ENCODE results near the gene ANO10.
"Not testable (repeated sequence)": the region's sequence is repeated elsewhere in the genome, so short reads cannot be mapped to it uniquely, and the experiment has no call there.

ANO10 gene

DNA sequence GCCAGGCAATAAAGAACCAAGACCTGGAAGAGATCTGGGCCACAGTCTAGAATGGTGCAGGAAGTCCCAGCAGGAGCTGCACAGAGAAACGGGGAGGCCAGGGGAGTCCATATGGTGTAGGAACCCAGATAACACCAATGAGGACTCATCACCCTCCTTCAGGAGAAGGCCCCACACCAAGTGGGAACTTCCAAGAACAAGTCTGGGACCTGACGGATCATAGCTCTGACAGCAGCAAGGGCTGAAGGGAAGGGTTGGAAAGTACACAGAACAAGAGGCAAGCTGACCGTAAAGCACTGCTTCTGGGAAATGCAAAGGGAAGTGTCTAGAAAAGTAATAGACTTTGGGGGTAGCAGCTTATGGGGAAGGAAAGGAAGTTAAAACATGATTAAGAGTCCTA lies 34.5 kb downstream of the ANO10 start:
- TF ChIP-seq TAF1 (IDR thresholded peaks at IDR 0.05; ENCODE audit: borderline replicate concordance, low read depth, low read length): no peak
- TF ChIP-seq POLR2AphosphoS5 (IDR thresholded peaks at IDR 0.05; ENCODE audit: low read depth, low read length): no peak
- no peak for TF ChIP-seq POLR2A (IDR thresholded peaks at IDR 0.05; ENCODE audit: low read depth, low read length)
- no peak for DNase-seq (ENCODE audit: insufficient read length)
- no peak for FAIRE-seq

DNA sequence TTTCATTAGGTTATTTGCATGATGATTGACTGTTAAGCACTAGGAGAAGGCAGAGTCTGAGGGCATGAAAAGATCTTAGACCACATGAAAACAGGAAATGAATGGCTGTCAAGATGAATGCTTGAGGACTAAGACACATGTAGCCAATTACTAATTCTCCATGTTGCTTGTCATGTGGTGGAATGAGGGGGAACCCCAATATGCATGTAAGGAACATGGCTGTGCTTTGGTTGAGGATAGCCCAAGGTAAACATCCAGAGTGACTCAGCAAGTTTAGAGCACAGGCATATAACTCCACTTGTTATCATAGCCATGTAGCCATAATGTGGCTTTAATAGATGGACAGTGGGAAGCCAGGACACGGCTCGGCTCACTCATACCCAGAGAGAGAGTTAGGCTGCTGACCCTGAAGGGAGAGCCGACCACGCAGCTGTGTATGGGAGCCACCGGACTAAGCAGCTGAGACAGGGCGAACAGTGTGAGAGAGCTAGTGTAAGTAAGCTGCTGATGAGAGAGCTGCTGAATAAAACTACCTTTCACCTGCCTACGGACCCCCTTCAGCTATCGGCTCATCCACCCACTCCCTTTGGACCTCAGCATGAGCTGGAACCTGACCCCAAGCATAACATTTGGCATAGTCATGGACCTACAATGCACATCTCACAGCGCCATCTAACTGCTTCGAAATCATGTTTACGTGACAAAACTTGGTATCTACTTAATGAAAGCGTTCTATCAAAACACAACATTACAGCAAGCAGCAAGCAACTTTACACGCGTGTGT lies 37.6 kb downstream of the ANO10 start:
- no peak for TF ChIP-seq POLR2A (IDR thresholded peaks at IDR 0.05; ENCODE audit: low read depth, low read length)
- TF ChIP-seq POLR2AphosphoS5 (IDR thresholded peaks at IDR 0.05; ENCODE audit: low read depth, low read length): no peak
- TF ChIP-seq TAF1 (IDR thresholded peaks at IDR 0.05; ENCODE audit: borderline replicate concordance, low read depth, low read length): no peak
- DNase-seq (ENCODE audit: insufficient read length): no peak
- no peak for FAIRE-seq

DNA sequence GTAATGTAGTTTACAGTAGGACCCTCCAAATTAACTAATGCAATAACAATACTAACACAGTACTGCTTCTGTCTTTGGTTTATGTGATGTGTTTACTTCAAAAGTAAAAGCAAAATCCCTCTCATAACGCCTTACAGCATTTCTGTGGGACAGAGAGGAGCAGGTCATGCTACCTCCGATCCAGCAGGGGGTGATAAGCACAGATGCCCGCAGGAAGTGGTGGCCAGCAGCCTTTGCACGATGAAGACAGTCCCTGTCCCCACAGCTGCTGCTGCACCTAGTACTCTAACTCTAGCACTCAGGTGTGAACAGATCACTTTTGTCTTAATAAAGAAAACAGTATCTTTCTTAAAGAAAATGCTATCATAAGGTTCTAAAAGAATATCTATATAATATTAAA lies 38.3 kb downstream of the ANO10 start:
- no peak for FAIRE-seq
- no peak for TF ChIP-seq TAF1 (IDR thresholded peaks at IDR 0.05; ENCODE audit: borderline replicate concordance, low read depth, low read length)
- TF ChIP-seq POLR2AphosphoS5 (IDR thresholded peaks at IDR 0.05; ENCODE audit: low read depth, low read length): no peak
- no peak for TF ChIP-seq POLR2A (IDR thresholded peaks at IDR 0.05; ENCODE audit: low read depth, low read length)
- no peak for DNase-seq (ENCODE audit: insufficient read length)

DNA sequence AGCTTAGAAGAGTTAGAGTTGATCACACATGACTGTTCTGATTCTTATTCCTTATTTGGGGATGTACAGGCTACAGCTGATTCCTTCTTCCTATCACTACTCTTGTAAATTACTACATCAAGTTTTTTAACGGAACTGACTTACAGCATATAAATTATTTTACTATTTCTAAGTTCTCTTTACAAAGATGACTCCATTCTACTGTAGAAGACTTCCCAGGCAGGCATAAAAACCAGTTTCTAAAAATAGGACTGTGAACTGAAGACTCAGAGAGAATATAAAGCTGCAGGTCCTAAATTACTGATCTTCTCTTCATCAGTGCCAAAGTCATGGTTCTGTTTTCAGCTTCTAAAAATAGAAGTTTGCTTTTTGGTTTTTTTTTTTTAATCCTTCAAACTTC lies 38.9 kb downstream of the ANO10 start:
- no peak for TF ChIP-seq POLR2AphosphoS5 (IDR thresholded peaks at IDR 0.05; ENCODE audit: low read depth, low read length)
- no peak for DNase-seq (ENCODE audit: insufficient read length)
- FAIRE-seq: no peak

DNA sequence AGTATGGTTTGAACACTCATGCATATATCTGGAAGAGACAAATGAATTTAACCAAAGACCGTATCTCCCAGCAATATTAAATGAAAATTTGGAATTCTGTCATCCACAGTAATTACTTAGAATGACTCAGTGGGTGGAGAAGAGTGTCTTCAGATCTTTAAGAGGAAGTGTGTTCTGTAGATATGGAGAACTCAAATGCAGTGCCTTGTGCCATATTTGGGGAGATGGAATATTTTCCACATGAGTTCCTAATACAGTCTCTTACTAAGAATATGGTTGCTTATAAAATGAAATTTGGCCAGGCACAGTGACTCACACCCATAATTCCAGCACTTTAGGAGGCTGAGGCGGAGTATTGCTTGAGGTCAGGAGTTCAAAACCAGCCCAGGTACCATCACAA lies 40.5 kb downstream of the ANO10 start:
- FAIRE-seq: no peak
- no peak for DNase-seq (ENCODE audit: insufficient read length)
- TF ChIP-seq POLR2AphosphoS5 (IDR thresholded peaks at IDR 0.05; ENCODE audit: low read depth, low read length): no peak
- no peak for TF ChIP-seq POLR2A (IDR thresholded peaks at IDR 0.05; ENCODE audit: low read depth, low read length)
- no peak for TF ChIP-seq TAF1 (IDR thresholded peaks at IDR 0.05; ENCODE audit: borderline replicate concordance, low read depth, low read length)

DNA sequence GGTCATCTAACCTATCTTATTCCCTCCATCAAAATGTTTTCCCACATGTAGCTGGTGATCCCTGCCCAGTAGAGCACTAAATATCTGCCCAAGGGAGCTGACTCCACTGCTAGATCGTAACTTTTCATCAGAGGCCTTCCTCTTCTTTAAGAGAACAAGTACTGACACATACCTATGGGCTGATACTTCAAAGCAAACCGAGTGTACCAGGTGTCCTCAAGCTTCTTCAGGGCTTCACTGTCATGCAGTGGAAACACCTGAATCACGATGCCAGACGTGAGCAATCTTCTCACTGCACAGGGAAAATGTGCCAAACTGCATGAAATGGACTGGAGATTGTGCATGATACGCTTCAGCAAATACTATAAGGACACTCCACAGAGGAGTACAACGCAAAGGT lies 41.6 kb downstream of the ANO10 start:
- FAIRE-seq: no peak
- no peak for TF ChIP-seq TAF1 (IDR thresholded peaks at IDR 0.05; ENCODE audit: borderline replicate concordance, low read depth, low read length)
- no peak for TF ChIP-seq POLR2A (IDR thresholded peaks at IDR 0.05; ENCODE audit: low read depth, low read length)
- no peak for TF ChIP-seq POLR2AphosphoS5 (IDR thresholded peaks at IDR 0.05; ENCODE audit: low read depth, low read length)
- DNase-seq (ENCODE audit: insufficient read length): no peak

DNA sequence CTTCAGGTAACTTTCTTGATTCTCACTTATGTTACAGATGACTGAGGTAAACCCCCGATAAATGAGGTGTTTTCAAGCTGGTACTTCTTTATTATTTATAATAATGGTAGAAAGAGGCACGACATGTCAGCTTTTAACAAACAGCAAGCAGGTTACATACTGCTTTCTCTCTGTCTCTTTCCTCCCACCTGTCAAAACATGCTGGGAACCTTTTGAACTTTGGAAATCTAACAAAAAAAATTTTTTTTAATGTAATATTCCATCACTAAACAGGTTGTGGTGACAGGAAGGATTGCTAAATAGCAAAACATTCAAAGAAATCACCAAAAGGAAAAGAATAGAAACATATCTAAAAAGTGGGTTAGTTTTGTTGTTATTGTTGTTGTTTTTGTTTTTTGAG lies 48.2 kb downstream of the ANO10 start:
- TF ChIP-seq POLR2AphosphoS5 (IDR thresholded peaks at IDR 0.05; ENCODE audit: low read depth, low read length) (no peak), TAF1 (IDR thresholded peaks at IDR 0.05; ENCODE audit: borderline replicate concordance, low read depth, low read length) (no peak), POLR2A (IDR thresholded peaks at IDR 0.05; ENCODE audit: low read depth, low read length) (no peak)
- FAIRE-seq (no peak), DNase-seq (ENCODE audit: insufficient read length) (no peak)

DNA sequence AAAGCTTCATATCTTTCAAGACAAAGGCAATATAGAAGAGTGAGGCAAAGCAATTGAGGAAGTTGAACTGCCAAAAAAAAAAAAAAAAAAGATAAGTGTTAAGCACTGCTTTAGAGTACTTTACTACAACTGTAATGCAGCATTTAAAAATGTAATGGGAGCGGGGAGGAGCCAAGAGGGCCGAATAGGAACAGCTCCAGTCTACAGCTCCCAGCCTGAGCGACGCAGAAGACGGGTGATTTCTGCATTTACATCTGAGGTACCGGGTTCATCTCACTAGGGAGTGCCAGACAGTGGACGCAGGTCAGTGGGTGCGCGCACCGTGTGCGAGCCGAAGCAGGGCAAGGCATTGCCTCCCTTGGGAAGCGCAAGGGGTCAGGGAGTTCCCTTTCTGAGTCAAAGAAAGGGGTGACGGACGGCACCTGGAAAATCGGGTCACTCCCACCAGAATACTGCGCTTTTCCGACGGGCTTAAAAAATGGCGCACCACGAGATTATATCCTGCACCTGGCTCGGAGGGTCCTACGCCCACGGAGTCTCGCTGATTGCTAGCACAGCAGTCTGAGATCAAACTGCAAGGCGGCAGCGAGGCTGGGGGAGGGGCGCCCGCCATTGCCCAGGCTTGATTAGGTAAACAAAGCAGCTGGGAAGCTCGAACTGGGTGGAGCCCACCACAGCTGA lies 56.0 kb downstream of the ANO10 start:
- not testable (repeated sequence) for DNase-seq (ENCODE audit: insufficient read length)

DNA sequence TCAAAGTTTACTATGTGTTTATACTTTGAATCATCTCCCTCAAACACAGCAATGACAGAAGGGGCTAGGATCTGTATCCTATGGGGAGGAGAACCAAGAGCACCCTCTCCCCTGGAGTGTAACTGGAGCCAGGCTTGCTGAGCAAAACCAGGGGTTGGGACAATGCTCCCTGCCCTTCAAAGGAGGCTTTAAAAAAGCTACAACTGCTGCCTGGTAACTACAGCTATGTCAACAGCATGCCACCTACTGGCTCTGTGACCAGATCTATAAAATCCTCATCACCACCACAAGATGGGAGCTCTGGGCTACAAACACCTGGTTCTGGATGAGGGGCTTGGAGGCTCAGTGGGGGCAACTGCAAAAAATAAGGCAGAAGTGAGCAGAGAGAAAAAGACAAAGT lies 61.9 kb downstream of the ANO10 start:
- no peak for FAIRE-seq
- no peak for DNase-seq (ENCODE audit: insufficient read length)
- TF ChIP-seq TAF1 (IDR thresholded peaks at IDR 0.05; ENCODE audit: borderline replicate concordance, low read depth, low read length) (no peak), POLR2A (IDR thresholded peaks at IDR 0.05; ENCODE audit: low read depth, low read length) (no peak), POLR2AphosphoS5 (IDR thresholded peaks at IDR 0.05; ENCODE audit: low read depth, low read length) (no peak)

More for the DNA sequence above, 56.0 kb downstream of the ANO10 start:
- FAIRE-seq: not testable (repeated sequence)

DNA sequence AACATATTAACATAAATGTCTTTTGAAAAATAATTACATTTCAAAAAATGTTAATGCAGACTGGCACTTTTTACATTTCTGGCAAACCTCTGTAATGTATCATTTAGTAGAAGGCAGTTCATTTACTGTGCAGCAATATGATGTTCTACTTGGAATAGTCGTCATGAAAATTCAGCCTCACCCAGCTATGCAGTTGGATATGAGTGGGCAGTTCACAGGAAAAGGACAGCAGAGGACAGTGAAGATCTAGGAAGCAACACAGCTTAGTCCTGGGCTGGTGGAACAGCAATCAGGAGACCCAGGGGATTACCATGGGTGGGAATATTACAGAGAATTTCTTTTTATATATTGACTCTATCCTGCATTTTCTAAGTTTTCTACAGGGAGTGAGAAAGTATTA lies 63.6 kb downstream of the ANO10 start:
- FAIRE-seq: no peak
- no peak for DNase-seq (ENCODE audit: insufficient read length)
- TF ChIP-seq TAF1 (IDR thresholded peaks at IDR 0.05; ENCODE audit: borderline replicate concordance, low read depth, low read length): no peak
- no peak for TF ChIP-seq POLR2A (IDR thresholded peaks at IDR 0.05; ENCODE audit: low read depth, low read length)
- TF ChIP-seq POLR2AphosphoS5 (IDR thresholded peaks at IDR 0.05; ENCODE audit: low read depth, low read length): no peak

DNA sequence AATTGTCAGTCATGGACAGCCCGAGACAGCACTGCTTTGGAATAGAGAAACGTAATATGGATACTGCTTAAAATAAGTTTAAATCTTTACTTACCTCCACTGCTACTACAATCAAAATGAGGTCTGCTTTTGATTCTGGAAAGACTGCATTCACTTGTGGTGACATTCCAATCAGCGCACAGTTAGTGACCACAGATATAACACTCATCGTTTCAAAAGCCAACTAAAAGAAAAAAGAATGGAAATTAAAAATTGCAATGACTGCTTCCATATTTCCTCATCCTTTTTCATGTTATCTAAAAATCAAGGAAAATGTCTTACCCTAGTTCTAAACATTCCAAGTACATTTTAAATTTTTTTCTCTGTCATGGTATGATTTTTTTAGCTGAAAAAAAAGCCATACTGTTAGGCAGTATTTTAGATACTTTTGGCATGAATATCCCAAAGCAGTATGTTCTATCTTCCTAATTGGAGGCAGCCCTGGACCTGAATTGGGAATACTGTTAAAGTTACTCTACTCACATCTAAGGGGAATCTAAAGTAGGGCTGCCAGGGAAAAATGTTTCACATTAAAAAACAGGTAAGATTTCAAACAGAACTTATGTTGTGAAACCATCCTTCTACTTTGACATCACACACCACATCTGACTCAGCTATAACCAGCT lies 72.1 kb downstream of the ANO10 start:
- TF ChIP-seq POLR2A (IDR thresholded peaks at IDR 0.05; ENCODE audit: low read depth, low read length): no peak
- TF ChIP-seq POLR2AphosphoS5 (IDR thresholded peaks at IDR 0.05; ENCODE audit: low read depth, low read length): no peak
- DNase-seq (ENCODE audit: insufficient read length): no peak
- no peak for FAIRE-seq

DNA sequence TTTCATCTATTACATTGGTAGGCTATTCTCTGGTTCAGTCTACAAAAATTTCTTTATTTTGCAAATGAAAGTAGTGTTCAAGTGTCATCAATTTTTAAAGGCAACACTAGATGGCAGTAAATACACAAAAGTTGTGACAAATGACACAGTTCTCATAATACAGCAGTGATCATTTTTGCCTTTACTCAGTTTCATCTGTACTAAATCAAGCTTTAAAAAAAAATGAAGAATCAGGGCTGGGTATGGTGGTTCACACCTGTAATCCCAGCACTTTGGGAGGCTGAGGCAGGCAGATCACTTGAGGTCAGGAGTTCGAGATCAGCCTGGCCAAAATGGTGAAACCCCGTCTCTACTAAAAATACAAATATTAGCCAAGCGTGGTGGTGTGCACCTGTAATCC lies 77.5 kb downstream of the ANO10 start:
- DNase-seq (ENCODE audit: insufficient read length): not testable (repeated sequence)
- peak; percentile 82 for FAIRE-seq
